HepG2 (cell line): ENCODE data around the gene NKIRAS1. TPM values are rescaled to one million over a fixed set of nuclear protein-coding genes. Genes with fewer than 3 reads are reported as not detected.
A peak's percentile ranks its signal among the peaks of the same experiment; 100 is the strongest.

ENCODE experiments used
- ATAC-seq: fragments of 200-7000 bp; cut with Tn5 transposase; 3 replicates; pipeline ENCODE4 v1.9.1; 2020; ENCODE audit warnings: mild to moderate bottlenecking, moderate library complexity
- BruUV-seq: library from RNA; stranded (reverse); fragments of 400-500 nt; replicated peaks from 2 replicates; lab custom pipeline; 2021; lab: Mats Ljungman, UMichigan
- CTCF ChIA-PET: fragments of 300-600 bp; formaldehyde crosslinking; extraction: SDS; loops from one replicate; lab custom pipeline; 2021; ENCODE audit warnings: low total read pairs, inconsistent platforms, low intra/inter-chr PET ratio; lab: Yijun Ruan, JAX
- POLR2A ChIA-PET: fragments of 350-600 bp; sonication (Branson Sonifier 250); formaldehyde crosslinking; loops from one replicate; lab custom pipeline; 2020; ENCODE audit warnings: antibody characterized with exemption, inconsistent platforms; lab: Yijun Ruan, JAX
- DNase-seq: peaks from one replicate; pipeline ENCODE4 v3.0.0-alpha.2; 2015; ENCODE audit warnings: low spot score
- FAIRE-seq: peaks from 3 replicates; lab custom pipeline; 2011; peaks lifted over from hg19 to GRCh38; lab: Jason Lieb, UNC
- H2AFZ ChIP-seq: one replicate; pipeline ENCODE4 v1.6.1; 2011; ENCODE audit warnings: low read length, inconsistent platforms
- H3K27ac ChIP-seq: fragments of 300-600 bp; 3 replicates; pipeline ENCODE4 v1.8.0; 2011; ENCODE audit warnings: mixed run types, mild to moderate bottlenecking, mixed read lengths, low read length, inconsistent platforms; ENCODE audit not compliant: insufficient read depth; ENCODE audit errors: extremely low read length
- H3K27me3 ChIP-seq, 2 experiments: fragments of 200-600 bp in 1 of 2; 2 replicates in 1 of 2; 3 replicates in 1 of 2; pipeline versions ENCODE4 v1.6.0 to v1.8.0; 2011; ENCODE audit warnings: low read length in 2 of 2, mild to moderate bottlenecking in 2 of 2, moderate library complexity in 2 of 2, inconsistent platforms in 1 of 2; ENCODE audit not compliant: insufficient read depth in 2 of 2, control insufficient read depth in 1 of 2
- H3K36me3 ChIP-seq, 2 experiments: fragments of 200-600 bp in 1 of 2; replicated peaks in 1 of 2; 2 replicates in 1 of 2; 3 replicates in 1 of 2; pipeline versions ENCODE4 v1.5.1 to v1.8.0; 2011; ENCODE audit warnings: low read length in 2 of 2, inconsistent platforms in 1 of 2; ENCODE audit not compliant: insufficient read depth in 2 of 2, control insufficient read depth in 1 of 2
- H3K4me1 ChIP-seq: 2 replicates; pipeline ENCODE4 v1.5.1; 2012; ENCODE audit warnings: low read length, inconsistent platforms; ENCODE audit not compliant: insufficient read depth
- H3K4me2 ChIP-seq: 2 replicates; pipeline ENCODE4 v1.6.0; 2011; ENCODE audit warnings: low read depth, low read length, inconsistent platforms
- H3K4me3 ChIP-seq, 3 experiments: fragments of 200-600 bp in 1 of 3; sonication (generic), shearing (Covaris generic) in 1 of 3; replicated peaks in 1 of 3; 2 replicates each; pipeline ENCODE4 v1.5.1; 2011 to 2016; ENCODE audit warnings: low read length in 3 of 3, inconsistent platforms in 2 of 3, low read depth in 2 of 3, mild to moderate bottlenecking in 2 of 3, control low read depth in 1 of 3, mixed read lengths in 1 of 3; ENCODE audit not compliant: insufficient read depth in 1 of 3
- H3K79me2 ChIP-seq: one replicate; pipeline ENCODE4 v1.6.1; 2011; ENCODE audit warnings: low read length, inconsistent platforms; ENCODE audit not compliant: insufficient read depth
- H3K9ac ChIP-seq: 2 replicates; pipeline ENCODE4 v1.6.0; 2011; ENCODE audit warnings: mild to moderate bottlenecking, low read depth, low read length, inconsistent platforms; ENCODE audit not compliant: insufficient read depth
- H3K9me3 ChIP-seq: 2 replicates; pipeline ENCODE4 v1.5.1; 2012; ENCODE audit warnings: mild to moderate bottlenecking, low read length
- H4K20me1 ChIP-seq: 2 replicates; pipeline ENCODE4 v1.6.0; 2011; ENCODE audit warnings: inconsistent platforms, mild to moderate bottlenecking, low read length, moderate library complexity; ENCODE audit not compliant: insufficient read depth
- AGO2 ChIP-seq: fragments of 200-400 bp; formaldehyde crosslinking; optimal IDR thresholded peaks from 2 replicates; pipeline ENCODE3; 2017; ENCODE audit warnings: mild to moderate bottlenecking, low read depth, low read length, moderate library complexity
- BCLAF1 ChIP-seq: fragments of 450-650 bp; IDR thresholded peaks from 2 replicates; pipeline ENCODE4 v1.6.1; 2017; ENCODE audit warnings: mild to moderate bottlenecking
- FOSL2 ChIP-seq: sonication (generic); formaldehyde crosslinking; IDR thresholded peaks from 2 replicates; pipeline ENCODE4 v1.4.0; 2020; ENCODE audit warnings: missing genetic modification reagents
- GATA4 ChIP-seq: sonication (generic); IDR thresholded peaks from 2 replicates; pipeline ENCODE4 v1.6.1; 2016; ENCODE audit warnings: antibody characterized with exemption, low read depth, borderline replicate concordance
- GTF2F1 ChIP-seq: fragments of 150-350 bp; IDR thresholded peaks from 2 replicates; pipeline ENCODE4 v1.6.1; 2014; ENCODE audit warnings: low read length
- HDAC1 ChIP-seq: sonication (generic); formaldehyde crosslinking; IDR thresholded peaks from 2 replicates; pipeline ENCODE4 v1.5.1; 2020; ENCODE audit warnings: mild to moderate bottlenecking, missing genetic modification reagents
- MIER2 ChIP-seq: IDR thresholded peaks from 2 replicates; pipeline ENCODE4 v1.6.1; 2016; ENCODE audit warnings: missing biosample characterization, missing genetic modification reagents
- NR2F6 ChIP-seq, 2 experiments: IDR thresholded peaks; 2 replicates each; pipeline ENCODE4 v1.6.1; 2016; ENCODE audit warnings: antibody characterized with exemption in 1 of 2, mild to moderate bottlenecking in 1 of 2
- POLR2AphosphoS5 ChIP-seq: IDR thresholded peaks from 2 replicates; pipeline ENCODE4 v1.6.1; 2012; ENCODE audit warnings: low read depth, low read length
- POLR2G ChIP-seq: fragments of 200-400 bp; formaldehyde crosslinking; IDR thresholded peaks from 2 replicates; pipeline ENCODE4 v1.6.1; 2018; ENCODE audit warnings: mild to moderate bottlenecking, low read depth, low read length, moderate library complexity
- RBM22 ChIP-seq: fragments of 200-400 bp; formaldehyde crosslinking; optimal IDR thresholded peaks from 2 replicates; pipeline ENCODE3; 2017; ENCODE audit warnings: mild to moderate bottlenecking, low read length, moderate library complexity
- SALL2 ChIP-seq: sonication (generic); formaldehyde crosslinking; IDR thresholded peaks from 2 replicates; pipeline ENCODE4 v1.8.1; 2023; ENCODE audit warnings: mild to moderate bottlenecking, missing genetic modification reagents, inconsistent platforms
- SP4 ChIP-seq: sonication (generic); formaldehyde crosslinking; IDR thresholded peaks from 2 replicates; pipeline ENCODE4 v1.8.1; 2023; ENCODE audit warnings: mild to moderate bottlenecking, missing genetic modification reagents
- SSRP1 ChIP-seq: IDR thresholded peaks from 2 replicates; pipeline ENCODE4 v1.6.1; 2016; ENCODE audit warnings: control low read depth
- TAF1 ChIP-seq: sonication (generic); formaldehyde crosslinking; IDR thresholded peaks from 2 replicates; pipeline ENCODE4 v1.4.0; 2020; ENCODE audit warnings: missing genetic modification reagents
- ZBTB37 ChIP-seq: sonication (generic); formaldehyde crosslinking; IDR thresholded peaks from 2 replicates; pipeline ENCODE4 v1.4.0; 2020; ENCODE audit warnings: mild to moderate bottlenecking, missing genetic modification reagents
- ZC3H13 ChIP-seq: sonication (generic); formaldehyde crosslinking; IDR thresholded peaks from 2 replicates; pipeline ENCODE4 v1.8.1; 2023; ENCODE audit warnings: mild to moderate bottlenecking, missing genetic modification reagents, moderate library complexity
- ZFP37 ChIP-seq: sonication (generic); formaldehyde crosslinking; IDR thresholded peaks from 2 replicates; pipeline ENCODE4 v1.4.0; 2020; ENCODE audit warnings: missing genetic modification reagents, borderline replicate concordance
- ZNF121 ChIP-seq: sonication (generic); formaldehyde crosslinking; IDR thresholded peaks from 2 replicates; pipeline ENCODE4 v1.5.0; 2020; ENCODE audit warnings: mild to moderate bottlenecking, missing genetic modification reagents
- ZNF138 ChIP-seq: sonication (generic); formaldehyde crosslinking; IDR thresholded peaks from 2 replicates; pipeline ENCODE4 v1.5.0; 2020; ENCODE audit warnings: mild to moderate bottlenecking, low read depth, missing genetic modification reagents
- ZNF180 ChIP-seq: sonication (generic); formaldehyde crosslinking; IDR thresholded peaks from 2 replicates; pipeline ENCODE4 v1.4.0; 2020; ENCODE audit warnings: low read depth, missing genetic modification reagents, borderline replicate concordance
- ZNF292 ChIP-seq: sonication (generic); formaldehyde crosslinking; IDR thresholded peaks from 2 replicates; pipeline ENCODE4 v1.8.1; 2022; ENCODE audit warnings: mild to moderate bottlenecking, low read depth, missing genetic modification reagents, borderline replicate concordance
- ZNF616 ChIP-seq: sonication (generic); formaldehyde crosslinking; IDR thresholded peaks from 2 replicates; pipeline ENCODE4 v1.5.0; 2020; ENCODE audit warnings: low read depth, mild to moderate bottlenecking, missing genetic modification reagents
- ZSCAN20 ChIP-seq: sonication (generic); formaldehyde crosslinking; IDR thresholded peaks from 2 replicates; pipeline ENCODE4 v1.4.0; 2020; ENCODE audit warnings: missing genetic modification reagents, mild to moderate bottlenecking, borderline replicate concordance
- WGBS: methylation state at CpG from one replicate; pipeline ENCODE4 v1.1.6; 2017; ENCODE audit warnings: low lambda C conversion rate; 5-methylcytosine and 5-hydroxymethylcytosine counted together
- in situ Hi-C: cut with HindIII; loops from 2 replicates; pipeline ENCODE4 v1.10.0; 2017; ENCODE audit warnings: low pct_unique_long_range_greater_than_20kb; ENCODE audit not compliant: extremely low pct_ligation_motif_present
- intact Hi-C: fragments of 100-400 bp; cut with micrococcal nuclease; formaldehyde crosslinking; loops from one replicate; pipeline ENCODE4 v1.10.0; 2022; ENCODE audit not compliant: unreplicated experiment
- polyA plus RNA-seq, 8 experiments: library from polyadenylated mRNA; depleted of rRNA in 3 of 8; stranded (reverse) in 7 of 8; unstranded in 1 of 8; fragments of >200 nt; fragmentation: Illumina TruSeq in 4 of 8; extraction: Trizol in 4 of 8; gene quantifications; 2 replicates each; pipeline versions ENCODE4 v1.2.1 to v1.2.3, GENCODE V29; 2011 to 2016; ENCODE audit warnings: low read depth in 4 of 8, missing spikeins in 1 of 8, mixed read lengths in 1 of 8; ENCODE audit not compliant: insufficient read depth in 1 of 8
- total RNA-seq, 5 experiments: library from RNA; depleted of rRNA; stranded (reverse); fragments of >200 nt; fragmentation: Illumina TruSeq; extraction: Trizol; gene quantifications; 2 replicates each; pipeline ENCODE4 v1.2.3, GENCODE V29; 2016; ENCODE audit warnings: low read depth in 1 of 5

NKIRAS1 gene
- total and polyA plus RNA-seq, 2 of the 13 experiments (the other 11 are each of a cell fraction or from before 2014, with no cell fraction given), result 4.3 to 8.0 TPM

GRCh38 chr3:23921052-23921511, 4.3 kb upstream of the NKIRAS1 start:
- Histone ChIP-seq H3K36me3 (peaks cover 4 to 9% of the 10 kb centered on the region in 2 experiments; a peak in 4 of 5 replicates), H3K4me2 (no peak overlapping the region), H4K20me1 (peaks cover 27% of the 10 kb centered on the region), H3K27ac (no peak overlapping the region), H3K4me1 (peaks cover 30% of the 10 kb centered on the region), H3K27me3 (no peaks in the 10 kb centered on the region; a peak in 1 of 5 replicates), H2AFZ (no peak overlapping the region), H3K79me2 (peaks cover 24% of the 10 kb centered on the region), H3K9ac (no peak overlapping the region), H3K9me3 (no peaks in the 10 kb centered on the region), H3K4me3 (no peak overlapping the region)
- POLR2A ChIA-PET, result interaction anchor here (0.7 to 1.1 kb wide), 2 partner anchors 22 to 35 kb away, joined by 3 to 4 read pairs; no protein-coding TSS in a partner anchor
- intact Hi-C loops, result no loop called here
- 86% methylated on average over 3 of the region's 3 CpGs for WGBS
- no TSS peak for BruUV-seq
- CTCF ChIA-PET, result no interaction called here
- DNase-seq (no peak), ATAC-seq (no peak), FAIRE-seq (no peak)
- in situ Hi-C loops, result no loop called here
- TF ChIP-seq ZSCAN20 (CRISPR knock-in tag), result no peak
- TF ChIP-seq ZNF616 (CRISPR knock-in tag), result no peak
- 0 out of 2 replicates have a peak, but pooled peaks have one; percentile 51 for TF ChIP-seq ZC3H13 (CRISPR knock-in tag)
- no peak for TF ChIP-seq SALL2 (CRISPR knock-in tag)
- no peak for TF ChIP-seq GATA4
- no peak for TF ChIP-seq ZNF180 (CRISPR knock-in tag)
- 0 out of 2 replicates have a peak, but pooled peaks have one; percentile 14 for TF ChIP-seq NR2F6 (IDR thresholded peaks at IDR 0.05)
- TF ChIP-seq NR2F6 (CRISPR knock-in tag; IDR thresholded peaks at IDR 0.05), result no peak
- 0 out of 2 replicates have a peak, but pooled peaks have one; percentile 35 for TF ChIP-seq SSRP1 (CRISPR knock-in tag)
- peak; percentile 94 for TF ChIP-seq RBM22
- TF ChIP-seq ZBTB37 (CRISPR knock-in tag), result no peak
- peak; percentile 77 for TF ChIP-seq ZNF121
- TF ChIP-seq POLR2AphosphoS5, result peak; percentile 54; the same call in 1 of the 2 replicates
- no peak for TF ChIP-seq GTF2F1
- TF ChIP-seq TAF1 (CRISPR knock-in tag), result no peak
- TF ChIP-seq BCLAF1, result no peak
- TF ChIP-seq SP4 (CRISPR knock-in tag), result no peak
- TF ChIP-seq ZNF292, result no peak
- no peak for TF ChIP-seq ZNF138 (CRISPR knock-in tag)
- TF ChIP-seq AGO2, result peak; percentile 34
- TF ChIP-seq MIER2 (CRISPR knock-in tag), result no peak
- TF ChIP-seq FOSL2 (CRISPR knock-in tag), result no peak
- no peak for TF ChIP-seq ZFP37
- TF ChIP-seq HDAC1, result no peak
- TF ChIP-seq POLR2G, result peak; percentile 74
